B cell (primary cell): Measurements from ENCODE around the gene TTC34. TPM values are rescaled to one million over a fixed set of nuclear protein-coding genes. Genes with fewer than 3 reads are reported as not detected.
"Not testable (repeated sequence)": the region's sequence is repeated elsewhere in the genome, so short reads cannot be mapped to it uniquely, and the experiment has no call there.

ENCODE experiments used
- ATAC-seq: fragments of 200-7000 bp; cut with Tn5 transposase; one replicate; pipeline ENCODE4 v1.10.0; 2021; ENCODE audit warnings: low read depth, mild to moderate bottlenecking, moderate number of reproducible peaks, moderate library complexity
- CTCF ChIA-PET: fragments of 350-600 bp; sonication (Branson Sonifier 250); formaldehyde crosslinking; loops from one replicate; lab custom pipeline; 2021; ENCODE audit warnings: antibody characterized with exemption, inconsistent platforms; lab: Charles Lee
- POLR2A ChIA-PET: fragments of 350-600 bp; sonication (Branson Sonifier 250); formaldehyde crosslinking; loops from one replicate; lab custom pipeline; 2021; ENCODE audit warnings: antibody characterized with exemption; lab: Charles Lee
- DNase-seq: peaks from one replicate; pipeline ENCODE4 v3.0.0; 2013
- H2AFZ ChIP-seq: 2 replicates; pipeline ENCODE4 v1.6.1; 2012; ENCODE audit warnings: mild to moderate bottlenecking, low read depth, low read length; ENCODE audit not compliant: insufficient read depth, poor library complexity, severe bottlenecking
- H3K27ac ChIP-seq, 2 donors: 1 replicate in 1 of 2; 2 replicates in 1 of 2; pipeline ENCODE4 v1.5.1; 2012 to 2013; ENCODE audit warnings: low read length in 2 of 2, mild to moderate bottlenecking in 2 of 2, moderate library complexity in 1 of 2
- H3K27me3 ChIP-seq, 4 experiments: fragments of 200-600 bp in 1 of 4; sonication (generic) in 1 of 4; replicated peaks in 1 of 4; 1 replicate in 2 of 4; 2 replicates in 2 of 4; pipeline versions ENCODE4 v1.6.1 to v1.7.0; 2013 to 2016; ENCODE audit warnings: low read length in 3 of 4, mild to moderate bottlenecking in 2 of 4, mixed read lengths in 1 of 4, moderate library complexity in 1 of 4; ENCODE audit not compliant: insufficient read depth in 4 of 4, control insufficient read depth in 3 of 4; ENCODE audit errors: control extremely low read depth in 1 of 4
- H3K36me3 ChIP-seq, 2 experiments: replicated peaks in 1 of 2; 1 replicate in 1 of 2; 2 replicates in 1 of 2; pipeline versions ENCODE4 v1.6.1 to v1.7.1; 2013; ENCODE audit warnings: low read length in 1 of 2; ENCODE audit not compliant: insufficient read depth in 2 of 2, control insufficient read depth in 1 of 2; ENCODE audit errors: control extremely low read depth in 1 of 2, extremely low read depth in 1 of 2
- H3K4me1 ChIP-seq, 2 donors: fragments of 200-600 bp in 1 of 2; sonication (generic) in 1 of 2; 1 replicate in 1 of 2; 2 replicates in 1 of 2; pipeline versions ENCODE4 v1.5.1 to v1.6.1; 2013 to 2017; ENCODE audit warnings: low read length in 2 of 2; ENCODE audit not compliant: control insufficient read depth in 2 of 2, insufficient read depth in 2 of 2
- H3K4me2 ChIP-seq: replicated peaks from 2 replicates; pipeline ENCODE3; 2012; ENCODE audit warnings: mild to moderate bottlenecking, low read depth, low read length; ENCODE audit not compliant: poor library complexity, severe bottlenecking
- H3K4me3 ChIP-seq, 5 experiments: fragments of 200-600 bp in 1 of 5; sonication (generic) in 1 of 5; 1 replicate in 3 of 5; 2 replicates in 2 of 5; pipeline versions ENCODE4 v1.5.1 to v1.7.0; 2011 to 2016; ENCODE audit warnings: low read length in 4 of 5, mild to moderate bottlenecking in 4 of 5, low read depth in 2 of 5, control low read depth in 1 of 5, moderate library complexity in 1 of 5; ENCODE audit not compliant: insufficient read depth in 1 of 5; ENCODE audit errors: control extremely low read depth in 1 of 5, extremely low read depth in 1 of 5
- H3K79me2 ChIP-seq: fragments of 200-600 bp; sonication (generic); one replicate; pipeline ENCODE4 v1.6.0; 2016; ENCODE audit warnings: low read length; ENCODE audit not compliant: control insufficient read depth, insufficient read depth
- H3K9ac ChIP-seq: fragments of 200-600 bp; sonication (generic); 2 replicates; pipeline ENCODE4 v1.6.1; 2017; ENCODE audit warnings: mild to moderate bottlenecking, low read length, moderate library complexity
- H3K9me3 ChIP-seq, 3 donors: one replicate each; pipeline versions ENCODE4 v1.6.1 to v1.7.1; 2013; ENCODE audit warnings: low read length in 2 of 3; ENCODE audit not compliant: control insufficient read depth in 2 of 3, insufficient read depth in 1 of 3; ENCODE audit errors: control extremely low read depth in 1 of 3
- H4K20me1 ChIP-seq: 2 replicates; pipeline ENCODE4 v1.6.0; 2012; ENCODE audit warnings: mild to moderate bottlenecking, low read length; ENCODE audit not compliant: insufficient read depth, control insufficient read depth, poor library complexity, severe bottlenecking
- H3K27ac Mint-ChIP-seq: one replicate; pipeline ENCODE4 v1.8.0; 2021; ENCODE audit warnings: mixed read lengths
- H3K27me3 Mint-ChIP-seq: one replicate; pipeline ENCODE4 v1.8.0; 2021; ENCODE audit warnings: mixed read lengths
- H3K4me1 Mint-ChIP-seq: one replicate; pipeline ENCODE4 v1.8.0; 2021; ENCODE audit warnings: mixed read lengths
- H3K4me3 Mint-ChIP-seq: one replicate; pipeline ENCODE4 v1.8.0; 2021; ENCODE audit warnings: mixed read lengths
- H3K9me3 Mint-ChIP-seq: one replicate; pipeline ENCODE4 v1.8.0; 2022; ENCODE audit warnings: mixed read lengths; ENCODE audit not compliant: insufficient read depth
- WGBS: methylation state at CpG from one replicate; pipeline ENCODE4 v1.1.5; 2013; ENCODE audit warnings: missing lambda C conversion rate; ENCODE audit not compliant: insufficient coverage; 5-methylcytosine and 5-hydroxymethylcytosine counted together
- intact Hi-C: fragments of 100-400 bp; cut with micrococcal nuclease; formaldehyde crosslinking; loops from one replicate; pipeline ENCODE4 v1.10.0; 2022
- polyA plus RNA-seq: library from polyadenylated mRNA; depleted of rRNA; stranded (reverse); fragments of >200 nt; gene quantifications from 2 replicates; pipeline ENCODE4 v1.2.3, GENCODE V29; 2012
- total RNA-seq, 2 donors: library from RNA; stranded (reverse); fragments of 120-200 nt in 1 of 2; gene quantifications; 1 replicate in 1 of 2; 2 replicates in 1 of 2; pipeline versions ENCODE4 v1.2.3 to v1.2.4, GENCODE V29; 2013 to 2022

TTC34 gene
- total and polyA plus RNA-seq, 2 donors (not counting 1 experiment from before 2014, with no cell fraction given): 2.1 to 8.1 TPM

GRCh38 chr1:2676726-2677125, 124.8 kb downstream of the TTC34 start:
- DNase-seq, POLR2A ChIA-PET, CTCF ChIA-PET, H3K4me1 ChIP-seq, H3K4me3 Mint-ChIP-seq, H3K4me1 Mint-ChIP-seq, H3K27ac ChIP-seq, H3K79me2 ChIP-seq, H2AFZ ChIP-seq, H4K20me1 ChIP-seq, H3K4me2 ChIP-seq, H3K27me3 Mint-ChIP-seq, H3K27me3 ChIP-seq, intact Hi-C loops, H3K9me3 ChIP-seq, H3K9me3 Mint-ChIP-seq, H3K9ac ChIP-seq, H3K27ac Mint-ChIP-seq, H3K36me3 ChIP-seq, ATAC-seq, H3K4me3 ChIP-seq: not testable (repeated sequence)
- no CpG with 5 or more reads among the region's 10 CpGs for WGBS

GRCh38 chr1:2671656-2672055, 129.8 kb downstream of the TTC34 start:
- H3K27me3 Mint-ChIP-seq, H3K27ac Mint-ChIP-seq, intact Hi-C loops, H4K20me1 ChIP-seq, H3K36me3 ChIP-seq, H3K27me3 ChIP-seq, H3K27ac ChIP-seq, H3K9me3 ChIP-seq, H3K9ac ChIP-seq, CTCF ChIA-PET, H3K4me3 Mint-ChIP-seq, H3K9me3 Mint-ChIP-seq, DNase-seq, H3K4me3 ChIP-seq, H3K4me2 ChIP-seq, H2AFZ ChIP-seq, H3K79me2 ChIP-seq, H3K4me1 ChIP-seq, POLR2A ChIA-PET, ATAC-seq, H3K4me1 Mint-ChIP-seq: not testable (repeated sequence)
- WGBS: 50% methylated on average over 1 of the region's 11 CpGs

- intact Hi-C loops, H3K27ac ChIP-seq, H3K79me2 ChIP-seq, ATAC-seq, DNase-seq, H3K27me3 ChIP-seq, H3K4me1 Mint-ChIP-seq, H2AFZ ChIP-seq, H3K4me2 ChIP-seq, H3K27me3 Mint-ChIP-seq, H3K4me3 ChIP-seq, H3K9me3 Mint-ChIP-seq, H3K36me3 ChIP-seq, H3K9me3 ChIP-seq, H3K9ac ChIP-seq, POLR2A ChIA-PET, H4K20me1 ChIP-seq, H3K4me1 ChIP-seq, CTCF ChIA-PET, H3K4me3 Mint-ChIP-seq, H3K27ac Mint-ChIP-seq: not testable (repeated sequence)
- 61% methylated on average over 2 of the region's 8 CpGs for WGBS
These were observed 141.7 kb downstream of the TTC34 start for GRCh38 chr1:2659806-2660205.

GRCh38 chr1:2657909-2658308, 143.6 kb downstream of the TTC34 start:
- H3K9me3 Mint-ChIP-seq, intact Hi-C loops, H3K4me3 Mint-ChIP-seq, H3K4me1 Mint-ChIP-seq, CTCF ChIA-PET, H3K4me3 ChIP-seq, H3K4me1 ChIP-seq, H3K4me2 ChIP-seq, H3K27ac Mint-ChIP-seq, POLR2A ChIA-PET, H3K9ac ChIP-seq, ATAC-seq, DNase-seq, H2AFZ ChIP-seq, H3K79me2 ChIP-seq, H3K27ac ChIP-seq, H3K36me3 ChIP-seq, H4K20me1 ChIP-seq: not testable (repeated sequence)
- Histone ChIP-seq H3K9me3 (peaks cover 0 to 20% (median 0%) of the 10 kb centered on the region in 3 donors), H3K27me3 (peaks cover 0 to 17% (median 6%) of the 10 kb centered on the region in 4 experiments)
- H3K27me3 Mint-ChIP-seq: peaks cover 18% of the 10 kb centered on the region
- 85% methylated on average over 6 of the region's 10 CpGs for WGBS
